ENCODE results near the gene TNIK.

Gene TNIK

GRCh38 chr3:171286580-171287249, 173.5 kb downstream of the TNIK start:
- no peak for TF ChIP-seq CTCF (conservative IDR thresholded peaks at IDR 0.05; ENCODE audit: low read depth, low read length)
- H3K27me3 ChIP-seq (ENCODE audit: insufficient read depth, low read depth), result no peaks in the 10 kb centered on the region
- no peaks in the 10 kb centered on the region for H3K36me3 ChIP-seq (ENCODE audit: insufficient read depth)
- no peak overlapping the region for H3K27ac ChIP-seq
- H3K4me3 ChIP-seq (IDR thresholded peaks at IDR 0.05; ENCODE audit: insufficient read depth, low read depth, low read length), result no peak overlapping the region
- no peaks in the 10 kb centered on the region for H3K79me2 ChIP-seq (ENCODE audit: insufficient read depth, low read depth)
- no peaks in the 10 kb centered on the region for H4K20me1 ChIP-seq (ENCODE audit: insufficient read depth)
- H3K9ac ChIP-seq, result no peak overlapping the region
- no peak overlapping the region for H3K4me2 ChIP-seq
- no peak overlapping the region for H2AFZ ChIP-seq (ENCODE audit: low read depth)
- H3K4me1 ChIP-seq (ENCODE audit: low read depth, poor library complexity, severe bottlenecking), result no peaks in the 10 kb centered on the region

- Histone ChIP-seq H4K20me1 (ENCODE audit: insufficient read depth) (no peaks in the 10 kb centered on the region), H3K4me3 (IDR thresholded peaks at IDR 0.05; ENCODE audit: insufficient read depth, low read depth, low read length) (no peak overlapping the region), H3K36me3 (ENCODE audit: insufficient read depth) (no peaks in the 10 kb centered on the region), H3K9ac (no peak overlapping the region), H3K27ac (no peak overlapping the region), H3K27me3 (ENCODE audit: insufficient read depth, low read depth) (no peaks in the 10 kb centered on the region), H3K4me2 (no peak overlapping the region), H3K4me1 (ENCODE audit: low read depth, poor library complexity, severe bottlenecking) (no peaks in the 10 kb centered on the region), H2AFZ (ENCODE audit: low read depth) (no peak overlapping the region), H3K79me2 (ENCODE audit: insufficient read depth, low read depth) (no peaks in the 10 kb centered on the region)
- no peak for TF ChIP-seq CTCF (conservative IDR thresholded peaks at IDR 0.05; ENCODE audit: low read depth, low read length)
Observed at GRCh38 chr3:171285287-171285686, 174.9 kb downstream of the TNIK start.

GRCh38 chr3:171284308-171285075, 175.7 kb downstream of the TNIK start:
- no peaks in the 10 kb centered on the region for H3K79me2 ChIP-seq (ENCODE audit: insufficient read depth, low read depth)
- H3K4me3 ChIP-seq (IDR thresholded peaks at IDR 0.05; ENCODE audit: insufficient read depth, low read depth, low read length), result no peak overlapping the region
- H3K27me3 ChIP-seq (ENCODE audit: insufficient read depth, low read depth), result no peaks in the 10 kb centered on the region
- no peak overlapping the region for H2AFZ ChIP-seq (ENCODE audit: low read depth)
- H4K20me1 ChIP-seq (ENCODE audit: insufficient read depth), result no peaks in the 10 kb centered on the region
- TF ChIP-seq CTCF (conservative IDR thresholded peaks at IDR 0.05; ENCODE audit: low read depth, low read length), result no peak
- H3K4me1 ChIP-seq (ENCODE audit: low read depth, poor library complexity, severe bottlenecking), result no peaks in the 10 kb centered on the region
- H3K4me2 ChIP-seq, result no peak overlapping the region
- no peaks in the 10 kb centered on the region for H3K36me3 ChIP-seq (ENCODE audit: insufficient read depth)
- no peak overlapping the region for H3K27ac ChIP-seq
- no peak overlapping the region for H3K9ac ChIP-seq

- H3K4me1 ChIP-seq (ENCODE audit: low read depth, poor library complexity, severe bottlenecking), result no peaks in the 10 kb centered on the region
- H3K9ac ChIP-seq, result no peak overlapping the region
- H3K27me3 ChIP-seq (ENCODE audit: insufficient read depth, low read depth), result no peaks in the 10 kb centered on the region
- no peak overlapping the region for H3K4me3 ChIP-seq (IDR thresholded peaks at IDR 0.05; ENCODE audit: insufficient read depth, low read depth, low read length)
- no peaks in the 10 kb centered on the region for H3K79me2 ChIP-seq (ENCODE audit: insufficient read depth, low read depth)
- no peak overlapping the region for H3K27ac ChIP-seq
- no peaks in the 10 kb centered on the region for H4K20me1 ChIP-seq (ENCODE audit: insufficient read depth)
- H3K4me2 ChIP-seq, result no peak overlapping the region
- no peaks in the 10 kb centered on the region for H3K36me3 ChIP-seq (ENCODE audit: insufficient read depth)
- no peak overlapping the region for H2AFZ ChIP-seq (ENCODE audit: low read depth)
- no peak for TF ChIP-seq CTCF (conservative IDR thresholded peaks at IDR 0.05; ENCODE audit: low read depth, low read length)
Observed at GRCh38 chr3:171283848-171284222, 176.4 kb downstream of the TNIK start.
